ENCODE results near the gene GPRIN2. TPM values are rescaled to one million over a fixed set of nuclear protein-coding genes. Genes with fewer than 3 reads are reported as not detected.

The GPRIN2 gene
- total and polyA plus RNA-seq, 5 donors = not detected

DNA sequence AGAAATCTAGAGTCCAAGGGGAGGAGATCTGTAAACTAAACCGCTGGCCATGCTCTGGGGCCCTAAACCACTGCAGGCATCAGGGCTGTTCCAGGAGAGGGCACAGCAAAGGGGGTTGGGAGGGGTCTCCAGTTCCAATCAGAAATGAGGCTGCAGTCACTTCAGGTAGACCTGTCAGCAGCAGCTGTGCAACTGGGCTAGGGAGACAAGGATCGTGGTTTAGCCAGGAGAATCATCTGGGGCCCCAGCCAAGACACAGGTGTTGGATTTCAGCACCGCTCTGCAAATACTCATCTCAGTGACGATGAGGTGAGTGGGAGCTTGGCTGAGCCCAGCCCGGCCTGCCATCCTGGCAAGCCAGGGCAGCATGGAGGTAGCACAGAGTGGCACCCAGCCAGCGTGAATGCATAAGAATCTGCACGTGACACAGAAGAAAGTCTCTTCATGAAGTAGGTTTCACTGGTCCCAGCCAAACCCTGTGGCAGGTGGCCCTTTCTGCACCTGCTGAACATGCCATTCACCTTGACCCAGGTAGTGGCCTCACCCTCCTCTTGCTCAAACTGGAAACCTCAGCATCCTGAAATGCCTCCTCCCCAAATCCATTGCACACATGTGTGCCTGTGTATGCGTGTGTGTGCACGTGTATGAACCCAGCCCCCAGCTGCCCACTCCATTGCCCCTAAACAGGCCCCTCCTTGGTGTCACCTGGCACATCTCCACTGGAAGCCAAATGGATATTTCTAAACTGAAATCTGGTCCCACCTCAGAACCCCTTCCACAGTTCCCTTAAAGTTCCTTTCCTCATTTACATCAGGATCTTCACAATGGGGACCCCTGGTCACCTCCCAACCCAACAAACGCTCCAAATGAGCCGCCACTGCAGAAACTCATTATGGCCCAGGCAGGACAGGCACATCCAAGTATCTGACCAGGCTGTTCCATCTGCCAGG lies 9.6 kb downstream of the GPRIN2 start:
- intact Hi-C loops (cut with DNase I) = no loop called here
- no peaks in the 10 kb centered on the region for H3K4me1 ChIP-seq (ENCODE audit: control insufficient read depth, insufficient read depth, low read length)
- no peak overlapping the region for H3K4me3 ChIP-seq (ENCODE audit: low read length)
- 82% methylated on average over 11 of the region's 11 CpGs for WGBS
- DNase-seq (peak in 2 of 3 donors; percentile 51 to 58), ATAC-seq (no peak)
- H3K9me3 ChIP-seq (ENCODE audit: control insufficient read depth, low read length) = no peaks in the 10 kb centered on the region
- H3K27me3 ChIP-seq (ENCODE audit: control insufficient read depth, insufficient read depth) = no peaks in the 10 kb centered on the region
- no peak overlapping the region for H3K27ac ChIP-seq (ENCODE audit: low read length)

- Histone ChIP-seq H3K9me3 (ENCODE audit: control insufficient read depth, low read length) (no peaks in the 10 kb centered on the region), H3K27me3 (ENCODE audit: control insufficient read depth, insufficient read depth) (no peaks in the 10 kb centered on the region), H3K27ac (ENCODE audit: low read length) (no peak overlapping the region), H3K4me3 (ENCODE audit: low read length) (no peak overlapping the region), H3K4me1 (ENCODE audit: control insufficient read depth, insufficient read depth, low read length) (no peaks in the 10 kb centered on the region)
- DNase-seq = peak in 2 of 3 donors; percentile 31 to 38
- intact Hi-C loops (cut with DNase I) = no loop called here
- WGBS = 80% methylated on average over 5 of the region's 5 CpGs
- ATAC-seq = no peak
These were observed 10.4 kb downstream of the GPRIN2 start for GRCh38 chr10:46545861-46546590.

- Histone ChIP-seq H3K27me3 (ENCODE audit: control insufficient read depth, insufficient read depth) (no peaks in the 10 kb centered on the region), H3K4me1 (ENCODE audit: control insufficient read depth, insufficient read depth, low read length) (no peaks in the 10 kb centered on the region), H3K4me3 (ENCODE audit: low read length) (no peak overlapping the region), H3K9me3 (ENCODE audit: control insufficient read depth, low read length) (no peaks in the 10 kb centered on the region), H3K27ac (ENCODE audit: low read length) (no peak overlapping the region)
- peak in 2 of 3 donors; percentile 22 to 28 for DNase-seq
- WGBS = 69% methylated on average over 3 of the region's 3 CpGs
- ATAC-seq = no peak
- intact Hi-C loops (cut with DNase I) = no loop called here
These were observed 11.3 kb downstream of the GPRIN2 start for GRCh38 chr10:46544989-46545791.

DNA sequence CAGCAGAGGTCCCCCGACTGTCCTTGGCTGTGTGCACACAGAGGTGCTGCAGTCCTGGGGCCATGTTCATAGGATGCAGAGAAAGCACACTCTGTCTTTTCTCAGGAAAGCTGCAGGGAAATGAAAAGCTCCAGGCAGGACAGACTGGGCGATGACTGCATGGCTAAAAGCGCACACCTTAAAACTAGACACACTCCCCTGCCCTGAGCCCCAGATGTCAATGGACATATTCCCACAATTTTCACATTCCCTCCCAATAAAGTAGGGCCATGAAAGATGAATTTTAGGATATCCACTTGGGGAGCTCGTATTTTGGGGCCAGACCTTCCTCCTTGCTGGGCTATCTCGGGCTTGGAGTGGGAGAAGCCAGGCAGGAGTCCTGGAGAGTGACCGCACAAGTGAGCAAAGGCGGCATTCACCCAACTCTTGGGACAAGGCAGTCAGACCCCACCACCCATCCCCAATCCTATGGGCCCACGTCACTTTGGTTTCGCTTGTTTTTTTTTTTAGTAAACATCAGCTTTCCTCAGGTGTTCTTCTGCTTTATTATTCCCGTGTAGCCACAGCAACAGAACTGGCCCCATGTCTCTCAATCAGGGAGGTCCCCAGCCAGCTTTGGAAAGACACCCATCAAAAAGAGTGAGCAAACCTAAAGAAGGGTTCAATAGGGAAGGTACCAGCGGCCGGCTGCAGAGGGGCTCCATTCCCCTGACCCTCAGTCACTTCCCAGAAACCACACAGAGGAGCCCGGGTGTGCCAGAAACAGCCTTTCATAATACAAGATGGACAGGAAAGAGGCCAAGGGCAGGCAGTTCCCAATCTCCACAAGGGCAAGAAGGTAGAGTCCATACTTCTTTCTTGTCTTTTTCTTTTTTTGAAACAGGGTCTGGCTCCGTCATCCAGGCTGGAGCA lies 12.7 kb downstream of the GPRIN2 start:
- ATAC-seq (no peak), DNase-seq (peak in 2 of 3 donors; percentile 42 to 46)
- Histone ChIP-seq H3K9me3 (ENCODE audit: control insufficient read depth, low read length) (no peaks in the 10 kb centered on the region), H3K4me3 (ENCODE audit: low read length) (no peak overlapping the region), H3K27ac (ENCODE audit: low read length) (no peak overlapping the region), H3K27me3 (ENCODE audit: control insufficient read depth, insufficient read depth) (no peaks in the 10 kb centered on the region), H3K4me1 (ENCODE audit: control insufficient read depth, insufficient read depth, low read length) (no peaks in the 10 kb centered on the region)
- 90% methylated on average over 14 of the region's 14 CpGs for WGBS
- intact Hi-C loops (cut with DNase I) = no loop called here

- Histone ChIP-seq H3K9me3 (ENCODE audit: control insufficient read depth, low read length) (no peaks in the 10 kb centered on the region), H3K4me3 (ENCODE audit: low read length) (no peak overlapping the region), H3K27ac (ENCODE audit: low read length) (no peak overlapping the region), H3K27me3 (ENCODE audit: control insufficient read depth, insufficient read depth) (no peaks in the 10 kb centered on the region), H3K4me1 (ENCODE audit: control insufficient read depth, insufficient read depth, low read length) (no peaks in the 10 kb centered on the region)
- 77% methylated on average over 7 of the region's 7 CpGs for WGBS
- intact Hi-C loops (cut with DNase I) = no loop called here
- DNase-seq (peak in 2 of 3 donors; percentile 41 to 58), ATAC-seq (no peak)
These were observed 13.6 kb downstream of the GPRIN2 start for GRCh38 chr10:46542567-46543465.

GRCh38 chr10:46541735-46542566 lies 14.5 kb downstream of the GPRIN2 start:
- Histone ChIP-seq H3K27me3 (ENCODE audit: control insufficient read depth, insufficient read depth) (no peaks in the 10 kb centered on the region), H3K9me3 (ENCODE audit: control insufficient read depth, low read length) (no peaks in the 10 kb centered on the region), H3K4me3 (ENCODE audit: low read length) (no peak overlapping the region), H3K4me1 (ENCODE audit: control insufficient read depth, insufficient read depth, low read length) (no peaks in the 10 kb centered on the region), H3K27ac (ENCODE audit: low read length) (no peak overlapping the region)
- no peak for ATAC-seq
- DNase-seq = peak in 2 of 3 donors; percentile 19 to 29
- WGBS = 79% methylated on average over 7 of the region's 7 CpGs
- intact Hi-C loops (cut with DNase I) = no loop called here

- no peaks in the 10 kb centered on the region for H3K4me1 ChIP-seq (ENCODE audit: control insufficient read depth, insufficient read depth, low read length)
- 10% methylated on average over 42 of the region's 42 CpGs for WGBS
- no peak overlapping the region for H3K27ac ChIP-seq (ENCODE audit: low read length)
- intact Hi-C loops (cut with DNase I) = no loop called here
- ATAC-seq = peak; percentile 28 to 39
- H3K27me3 ChIP-seq (ENCODE audit: control insufficient read depth, insufficient read depth) = no peaks in the 10 kb centered on the region
- DNase-seq = peak; percentile 50 to 83 (median 83)
- H3K9me3 ChIP-seq (ENCODE audit: control insufficient read depth, low read length) = no peaks in the 10 kb centered on the region
- peak overlapping the region; percentile 21 for H3K4me3 ChIP-seq (ENCODE audit: low read length)
These were observed 15.3 kb downstream of the GPRIN2 start for GRCh38 chr10:46541017-46541661.

- Histone ChIP-seq H3K4me1 (ENCODE audit: control insufficient read depth, insufficient read depth, low read length) (no peaks in the 10 kb centered on the region), H3K4me3 (ENCODE audit: low read length) (no peak overlapping the region), H3K27me3 (ENCODE audit: control insufficient read depth, insufficient read depth) (no peaks in the 10 kb centered on the region), H3K9me3 (ENCODE audit: control insufficient read depth, low read length) (no peaks in the 10 kb centered on the region), H3K27ac (ENCODE audit: low read length) (no peak overlapping the region)
- DNase-seq (peak in 2 of 3 donors; percentile 16 to 24), ATAC-seq (no peak)
- intact Hi-C loops (cut with DNase I) = no loop called here
- 95% methylated on average over 8 of the region's 8 CpGs for WGBS
These were observed 15.9 kb downstream of the GPRIN2 start for GRCh38 chr10:46540412-46541016.
